T-helper 2 cell treated with Interferon-gamma antibody and Interleukin-4, amounts not matched to agents 100 ng/mL and 5 ng/mL, for 36 hours (primary cell): ENCODE results near the gene EHD3. TPM values are rescaled to one million over a fixed set of nuclear protein-coding genes. Genes with fewer than 3 reads are reported as not detected.

Source experiments
- intact Hi-C: fragments of 100-400 bp; cut with micrococcal nuclease; formaldehyde crosslinking; loops from one replicate; pipeline ENCODE4 v1.15.1; 2023
- total RNA-seq: library from RNA; stranded (reverse); gene quantifications from 2 replicates; pipeline ENCODE4 v1.2.3, GENCODE V29; 2022

Gene EHD3
- total RNA-seq, 1 donor from 2014 or later: 1.8 TPM

- intact Hi-C loops: no loop called here
Measured at GRCh38 chr2:31212659-31213600, 21.0 kb upstream of the EHD3 start.

GRCh38 chr2:31213601-31214443 is 20.1 kb upstream of the EHD3 start:
- intact Hi-C loops: no loop called here

DNA sequence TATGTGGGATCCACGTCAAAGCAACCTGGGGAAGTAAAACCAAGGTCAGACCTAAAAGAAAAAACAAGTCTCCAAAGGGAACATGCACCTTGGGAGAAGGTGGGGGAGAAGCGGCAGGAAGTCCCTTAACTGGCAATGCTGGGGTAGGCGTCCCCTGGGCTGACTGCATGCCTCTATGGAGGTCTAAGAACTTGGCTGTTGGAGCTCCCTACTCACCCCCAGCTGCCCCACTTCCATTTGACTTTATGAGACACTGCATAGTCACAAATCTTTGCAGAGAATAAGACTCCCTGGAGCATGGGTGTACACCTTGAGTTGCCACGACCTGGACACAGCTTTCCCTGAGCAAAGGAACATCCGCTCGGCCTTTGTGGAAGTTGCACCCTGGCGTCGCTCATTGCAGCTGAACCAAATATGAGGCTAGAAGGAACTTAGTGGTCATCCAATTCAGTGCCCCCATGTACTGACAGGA is 19.5 kb upstream of the EHD3 start:
- intact Hi-C loops: no loop called here

DNA sequence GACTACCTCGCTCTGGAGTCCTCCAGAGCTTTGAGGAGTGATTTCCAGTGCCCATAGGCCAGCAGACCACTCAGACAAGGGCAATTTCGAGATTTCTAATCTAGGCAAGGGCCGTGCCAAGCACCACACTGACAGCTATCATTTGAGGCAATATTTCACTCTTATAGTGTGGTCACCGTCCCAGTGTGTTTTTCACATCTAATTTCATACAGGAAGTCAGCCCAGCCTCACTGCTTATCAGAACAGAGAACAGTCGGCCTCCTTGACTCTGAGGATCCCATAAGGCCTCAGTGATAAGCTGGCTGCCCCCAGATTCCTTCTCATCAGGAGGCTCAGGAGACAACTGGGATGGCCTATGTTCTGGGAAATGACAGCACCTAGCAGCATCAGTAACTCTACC is 17.2 kb upstream of the EHD3 start:
- intact Hi-C loops: loop anchor here (5.0 kb wide), 1 partner anchor 106 kb away; no protein-coding TSS in a partner anchor

DNA sequence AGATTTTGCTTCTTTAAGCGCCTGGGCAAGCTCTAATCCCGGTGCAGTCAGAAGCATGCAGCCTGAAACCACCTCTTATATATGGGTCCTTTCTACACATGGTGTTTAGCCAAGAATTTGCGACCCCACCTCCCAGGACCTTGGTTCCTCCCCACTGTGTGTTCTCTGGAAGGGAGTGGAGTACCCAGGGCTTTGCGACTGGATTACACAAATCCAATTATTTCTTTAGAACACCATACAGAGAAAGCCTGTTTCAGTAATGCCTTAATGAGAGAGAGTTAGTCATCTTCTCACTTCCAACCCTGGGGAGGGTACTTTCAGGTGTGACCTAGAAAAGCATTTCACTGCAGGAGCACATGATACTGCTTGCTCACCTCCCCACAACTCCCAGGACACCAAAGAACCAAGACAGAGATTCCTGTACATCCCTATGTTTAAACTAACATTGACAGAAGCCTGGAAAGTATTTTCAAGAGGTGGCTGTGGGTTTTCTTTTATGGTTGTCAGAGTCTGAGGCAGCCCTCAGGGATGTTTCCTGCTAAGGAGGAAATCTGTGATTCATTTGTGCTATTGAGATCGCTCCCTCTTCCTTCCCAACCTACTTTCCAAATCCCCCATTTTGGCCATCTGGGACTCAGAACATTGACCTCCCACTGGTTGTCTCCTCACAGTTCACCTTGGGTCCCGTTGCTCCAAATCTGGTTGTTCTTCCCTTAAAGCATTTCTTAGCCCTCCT is 16.3 kb upstream of the EHD3 start, which contains the start of gene CAPN14:
Gene CAPN14 (minus strand): TSS at position 51 of the 736 bp plus-strand sequence. CDS start 12,068 bp downstream, outside the sequence.
- intact Hi-C loops: loop anchor here (5.0 kb wide), 1 partner anchor 105 kb away; no protein-coding TSS in a partner anchor

GRCh38 chr2:31219131-31219969 is 14.6 kb upstream of the EHD3 start:
- intact Hi-C loops: loop anchor here (5.0 kb wide), 1 partner anchor 103 kb away; no protein-coding TSS in a partner anchor

DNA sequence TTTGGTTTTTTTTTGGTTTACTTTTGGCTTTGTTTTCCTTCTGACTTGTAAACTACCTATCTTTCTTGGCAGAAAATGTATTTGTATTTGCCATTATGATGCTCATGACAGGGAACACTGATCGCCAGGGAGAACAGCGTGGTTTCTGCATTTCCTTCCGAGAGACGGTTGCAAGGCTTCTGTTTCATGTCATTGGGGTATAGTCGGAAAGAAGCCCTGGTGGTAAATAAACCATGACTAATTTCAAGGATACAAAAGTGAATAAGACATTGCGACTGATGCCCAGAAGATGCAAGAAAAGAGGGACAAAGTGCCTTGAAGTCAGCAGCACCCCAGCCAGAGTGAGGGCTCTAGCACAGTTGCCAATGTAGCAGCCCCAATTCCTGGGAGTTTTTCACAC is 12.4 kb upstream of the EHD3 start:
- intact Hi-C loops: no loop called here

DNA sequence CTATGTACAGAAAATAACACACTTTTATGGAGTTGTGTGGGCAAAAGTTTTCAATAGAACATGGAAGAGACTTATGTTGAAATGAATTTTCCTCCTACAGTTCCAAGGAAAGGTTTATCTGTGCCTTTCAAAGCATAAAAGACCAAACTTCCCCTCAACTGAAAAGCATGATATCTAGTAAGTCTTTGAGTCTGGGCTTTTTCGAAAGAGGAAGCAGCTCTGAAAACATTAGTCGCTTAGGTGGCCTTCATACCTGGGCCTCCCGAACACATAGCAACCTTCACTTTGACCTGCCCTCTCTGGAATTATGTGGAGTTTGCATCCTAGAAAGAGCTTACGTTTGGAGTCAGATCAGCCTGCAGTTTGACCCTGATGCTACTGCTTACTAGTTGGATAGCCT is 11.9 kb upstream of the EHD3 start:
- intact Hi-C loops: no loop called here

DNA sequence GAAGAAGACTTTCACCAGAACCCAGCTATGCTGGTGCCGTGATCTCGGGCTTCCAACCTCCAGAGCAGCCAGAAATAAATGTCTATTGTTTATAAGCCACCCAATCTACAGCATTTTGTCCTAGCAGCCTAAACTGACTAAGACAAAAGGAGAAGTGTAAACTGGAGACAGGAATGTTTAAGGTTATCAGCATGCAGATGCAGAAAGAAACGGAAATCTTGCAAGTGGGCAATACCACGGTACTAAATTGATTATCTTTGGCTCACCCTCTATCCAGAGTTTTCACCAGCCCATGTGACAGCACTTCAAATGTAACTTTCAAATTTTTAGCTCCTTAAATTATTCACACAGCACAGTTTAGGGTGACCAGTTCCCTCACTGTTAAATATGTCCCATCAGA is 10.9 kb upstream of the EHD3 start:
- intact Hi-C loops: no loop called here

- intact Hi-C loops: no loop called here
Measured at GRCh38 chr2:31223749-31224148, 10.2 kb upstream of the EHD3 start.

GRCh38 chr2:31226266-31226665 is 7.7 kb upstream of the EHD3 start:
- intact Hi-C loops: no loop called here

- intact Hi-C loops: no loop called here
Measured at GRCh38 chr2:31227110-31227509, 6.8 kb upstream of the EHD3 start.

GRCh38 chr2:31227711-31228125 is 6.2 kb upstream of the EHD3 start:
- intact Hi-C loops: no loop called here

DNA sequence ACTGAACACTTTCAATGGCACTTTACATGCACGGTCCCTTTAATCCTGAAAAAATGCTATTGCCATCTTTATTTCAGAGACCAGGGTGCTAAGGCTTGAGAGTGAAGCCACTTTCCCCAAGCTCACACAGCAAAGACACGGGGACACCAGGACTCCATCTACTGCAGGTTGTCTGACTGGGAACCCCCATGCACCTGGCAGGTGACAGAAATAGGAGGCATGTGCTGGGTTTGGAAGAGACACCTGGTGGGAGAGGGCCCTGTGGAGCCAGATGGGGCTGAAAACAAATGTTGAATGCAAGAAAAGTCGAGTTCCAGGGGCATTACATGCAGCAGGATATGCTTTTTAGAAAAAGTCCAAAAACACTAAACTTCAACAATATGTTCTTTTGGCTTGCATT is 5.2 kb upstream of the EHD3 start:
- intact Hi-C loops: no loop called here

GRCh38 chr2:31230751-31231150 is 3.2 kb upstream of the EHD3 start:
- intact Hi-C loops: loop anchor here (5.0 kb wide), 1 partner anchor 92 kb away; no protein-coding TSS in a partner anchor

DNA sequence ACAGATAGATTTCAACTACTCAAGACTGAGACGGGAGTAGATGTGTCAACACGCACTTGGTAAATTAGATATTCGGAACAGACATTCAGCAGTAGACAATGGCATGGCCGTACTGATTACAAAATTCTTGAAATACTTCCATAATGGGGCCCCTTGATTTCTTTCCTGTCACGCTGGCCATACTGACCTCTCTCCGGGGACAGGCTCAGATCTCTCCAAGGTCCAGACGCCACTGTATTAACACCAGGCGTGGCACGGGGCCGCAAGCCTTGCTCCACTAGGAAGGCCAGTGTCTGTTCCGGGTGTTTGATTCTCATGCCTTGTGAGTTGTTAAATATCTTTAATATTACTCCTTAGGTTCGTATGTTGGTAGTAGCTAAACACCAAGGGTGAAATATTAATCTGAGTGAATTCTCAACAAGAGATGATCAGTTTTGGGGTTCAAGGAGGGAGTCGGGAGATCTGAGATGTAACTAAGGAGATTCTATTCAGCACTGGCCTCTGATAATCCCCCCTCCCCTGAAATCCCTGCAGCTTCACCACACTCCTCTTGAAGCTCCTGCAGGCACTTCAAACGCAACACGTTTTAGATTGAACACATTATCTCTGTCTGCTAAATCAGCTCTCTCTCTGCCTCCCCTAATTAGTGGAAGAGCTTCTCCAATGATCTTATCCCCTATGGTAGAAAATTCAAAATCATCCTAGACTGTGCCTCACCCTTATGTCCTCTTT is 2.2 kb upstream of the EHD3 start:
- intact Hi-C loops: loop anchor here (5.0 kb wide), 1 partner anchor 91 kb away; no protein-coding TSS in a partner anchor

DNA sequence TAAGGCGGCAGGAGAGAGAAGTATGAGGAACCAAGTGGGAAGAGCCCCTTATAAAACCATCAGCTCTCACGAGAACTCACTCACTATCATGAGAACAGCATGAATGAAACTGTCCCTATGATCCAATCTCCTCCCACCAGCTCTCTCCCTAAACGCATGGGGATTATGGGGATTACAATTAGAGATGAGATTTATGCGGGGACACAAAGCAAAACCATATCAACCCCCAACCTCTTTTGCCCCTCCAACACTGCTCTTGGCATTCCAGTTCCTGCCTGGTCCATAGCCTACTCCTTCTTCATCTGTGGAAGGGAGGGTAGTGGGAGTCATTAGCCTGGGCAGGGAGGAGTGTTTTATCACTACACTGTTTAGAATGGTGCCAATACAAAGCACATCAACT is 1.4 kb upstream of the EHD3 start:
- intact Hi-C loops: loop anchor here (5.0 kb wide), 1 partner anchor 90 kb away; no protein-coding TSS in a partner anchor

DNA sequence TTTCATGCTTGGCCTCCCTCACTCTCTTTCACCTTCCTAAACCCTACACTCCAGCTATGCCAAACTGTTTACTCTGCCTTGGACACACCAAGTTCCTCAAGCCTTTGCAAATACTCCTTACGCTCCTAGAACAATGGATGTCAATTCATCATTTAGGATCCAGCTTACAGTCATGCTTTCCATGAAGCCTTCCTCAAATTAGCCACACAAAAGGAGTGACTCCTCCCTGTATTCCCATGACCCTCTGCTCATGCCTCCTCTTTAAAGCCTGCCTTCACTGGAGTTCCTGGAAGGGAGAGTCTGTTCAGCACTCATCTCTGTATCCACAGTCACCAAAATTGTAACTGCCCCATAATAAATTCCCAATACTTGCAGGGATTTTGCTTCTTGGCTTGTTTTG is 721 bp upstream of the EHD3 start:
- intact Hi-C loops: loop anchor here (5.0 kb wide), 1 partner anchor 89 kb away; no protein-coding TSS in a partner anchor
